ENCODE measurements around the gene ANO1. TPM values are rescaled to one million over a fixed set of nuclear protein-coding genes. Genes with fewer than 3 reads are reported as not detected.

ANO1 gene
- total RNA-seq, result 3.8 and 16.4 TPM in 2 replicates

DNA sequence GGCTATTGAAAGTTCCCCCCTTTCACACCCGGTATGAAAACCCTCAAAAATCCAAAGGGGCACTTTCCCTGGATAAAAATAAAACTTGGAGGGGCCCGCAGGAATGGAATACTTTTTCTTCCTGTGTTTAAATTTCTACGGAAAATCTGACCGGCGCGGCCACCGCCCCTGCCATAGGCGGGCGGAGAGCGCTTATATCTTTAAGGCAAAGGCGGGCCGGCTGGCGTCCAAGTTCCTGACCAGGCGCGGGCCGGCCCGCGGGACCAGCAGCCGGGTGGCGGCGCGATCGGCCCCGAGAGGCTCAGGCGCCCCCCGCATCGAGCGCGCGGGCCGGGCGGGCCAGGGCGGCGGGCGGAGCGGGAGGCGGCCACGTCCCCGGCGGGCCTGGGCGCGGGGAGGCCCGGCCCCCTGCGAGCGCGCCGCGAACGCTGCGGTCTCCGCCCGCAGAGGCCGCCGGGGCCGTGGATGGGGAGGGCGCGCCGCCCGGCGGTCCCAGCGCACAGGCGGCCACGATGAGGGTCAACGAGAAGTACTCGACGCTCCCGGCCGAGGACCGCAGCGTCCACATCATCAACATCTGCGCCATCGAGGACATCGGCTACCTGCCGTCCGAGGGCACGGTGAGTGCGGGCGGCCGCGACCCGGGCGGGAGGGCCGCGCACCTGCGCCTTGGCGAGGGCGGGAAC, at the start of gene ANO1:
Gene ANO1 (plus strand): TSS at position 223 of the 686 bp plus-strand sequence. CDS start 290 bp downstream, at position 513.

DNA sequence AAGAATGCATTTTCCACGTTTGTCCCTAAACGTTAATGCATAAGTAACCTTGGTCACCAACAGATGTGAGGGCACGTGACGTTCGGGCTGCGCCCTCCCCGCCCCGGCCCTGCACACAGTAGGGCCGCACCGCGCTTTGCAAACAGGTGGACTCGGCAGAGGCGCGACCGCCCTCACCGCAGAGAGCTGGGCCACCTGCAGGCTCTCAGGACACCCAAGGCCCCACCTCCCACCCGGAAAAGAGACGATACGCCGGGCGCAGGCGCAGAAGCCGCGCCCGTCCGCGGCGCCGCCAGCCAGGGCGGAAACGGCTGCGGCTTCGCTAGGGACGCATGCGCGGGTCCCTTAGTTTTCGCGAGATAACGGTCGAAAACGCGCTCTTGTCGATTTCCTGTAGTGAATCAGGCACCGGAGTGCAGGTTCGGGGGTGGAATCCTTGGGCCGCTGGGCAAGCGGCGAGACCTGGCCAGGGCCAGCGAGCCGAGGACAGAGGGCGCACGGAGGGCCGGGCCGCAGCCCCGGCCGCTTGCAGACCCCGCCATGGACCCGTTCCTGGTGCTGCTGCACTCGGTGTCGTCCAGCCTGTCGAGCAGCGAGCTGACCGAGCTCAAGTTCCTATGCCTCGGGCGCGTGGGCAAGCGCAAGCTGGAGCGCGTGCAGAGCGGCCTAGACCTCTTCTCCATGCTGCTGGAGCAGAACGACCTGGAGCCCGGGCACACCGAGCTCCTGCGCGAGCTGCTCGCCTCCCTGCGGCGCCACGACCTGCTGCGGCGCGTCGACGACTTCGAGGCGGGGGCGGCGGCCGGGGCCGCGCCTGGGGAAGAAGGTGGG, 125.0 kb downstream of the ANO1 start, which contains the start of gene FADD:
Gene FADD (plus strand): TSS at position 377 of the 831 bp plus-strand sequence. CDS start 164 bp downstream, at position 541.

Other genes starting within 250 kb of the ANO1 start
- 29.5 and 30.3 TPM in 2 replicates for gene FADD, start 125.0 kb downstream of the ANO1 start, total RNA-seq
- 35.3 and 41.6 TPM in 2 replicates for gene PPFIA1, start 192.4 kb downstream of the ANO1 start, total RNA-seq

All from aortic smooth muscle cell (primary cell).